Peyer's patch (tissue), 4 donors: ENCODE data around the gene MIA. TPM values are rescaled to one million over a fixed set of nuclear protein-coding genes. Genes with fewer than 3 reads are reported as not detected.

Experiments
- DNase-seq, 3 donors: peaks; one replicate each; pipeline ENCODE4 v3.0.0-alpha.2; 2017 to 2019
- H3K27ac ChIP-seq, 4 donors: fragments of 200-600 bp; sonication (generic); one replicate each; pipeline ENCODE4 v1.5.1; 2016 to 2019
- H3K27me3 ChIP-seq, 2 donors: fragments of 200-600 bp; sonication (generic); one replicate each; pipeline ENCODE4 v1.5.1; 2019
- H3K36me3 ChIP-seq, 3 donors: fragments of 200-600 bp; sonication (generic); one replicate each; pipeline ENCODE4 v1.5.1; 2016 to 2019
- H3K4me1 ChIP-seq, 4 donors: fragments of 200-600 bp; sonication (generic); one replicate each; pipeline ENCODE4 v1.5.1; 2016 to 2019
- H3K4me3 ChIP-seq, 4 donors: fragments of 200-600 bp; sonication (generic); 1 replicate in 3 of 4; 2 replicates in 1 of 4; pipeline ENCODE4 v1.5.1; 2016 to 2019; ENCODE audit warnings: mild to moderate bottlenecking in 1 of 4
- H3K9me3 ChIP-seq, 4 donors: fragments of 200-600 bp; sonication (generic); one replicate each; pipeline ENCODE4 v1.5.1; 2016 to 2019; ENCODE audit warnings: mild to moderate bottlenecking in 1 of 4
- CTCF ChIP-seq, 6 experiments: fragments of 450-650 bp in 4 of 6; fragments of 200-600 bp in 2 of 6; sonication (generic) in 1 of 6; IDR thresholded peaks; one replicate each; pipeline ENCODE4 v1.5.1; 2017 to 2019; ENCODE audit warnings: antibody characterized with exemption in 6 of 6, mild to moderate bottlenecking in 3 of 6, moderate library complexity in 1 of 6
- POLR2A ChIP-seq, 2 donors: fragments of 450-650 bp; IDR thresholded peaks; one replicate each; pipeline ENCODE4 v1.5.1; 2017; ENCODE audit warnings: antibody characterized with exemption in 2 of 2, mild to moderate bottlenecking in 2 of 2, moderate library complexity in 2 of 2
- total RNA-seq, 4 donors: library from RNA; depleted of rRNA; stranded (reverse); fragments of >200 nt; gene quantifications; one replicate each; pipeline ENCODE4 v1.1.0, GENCODE V29; 2016

MIA gene
- total RNA-seq, 4 donors from 2014 or later = 4.0 TPM; not detected in 3

DNA sequence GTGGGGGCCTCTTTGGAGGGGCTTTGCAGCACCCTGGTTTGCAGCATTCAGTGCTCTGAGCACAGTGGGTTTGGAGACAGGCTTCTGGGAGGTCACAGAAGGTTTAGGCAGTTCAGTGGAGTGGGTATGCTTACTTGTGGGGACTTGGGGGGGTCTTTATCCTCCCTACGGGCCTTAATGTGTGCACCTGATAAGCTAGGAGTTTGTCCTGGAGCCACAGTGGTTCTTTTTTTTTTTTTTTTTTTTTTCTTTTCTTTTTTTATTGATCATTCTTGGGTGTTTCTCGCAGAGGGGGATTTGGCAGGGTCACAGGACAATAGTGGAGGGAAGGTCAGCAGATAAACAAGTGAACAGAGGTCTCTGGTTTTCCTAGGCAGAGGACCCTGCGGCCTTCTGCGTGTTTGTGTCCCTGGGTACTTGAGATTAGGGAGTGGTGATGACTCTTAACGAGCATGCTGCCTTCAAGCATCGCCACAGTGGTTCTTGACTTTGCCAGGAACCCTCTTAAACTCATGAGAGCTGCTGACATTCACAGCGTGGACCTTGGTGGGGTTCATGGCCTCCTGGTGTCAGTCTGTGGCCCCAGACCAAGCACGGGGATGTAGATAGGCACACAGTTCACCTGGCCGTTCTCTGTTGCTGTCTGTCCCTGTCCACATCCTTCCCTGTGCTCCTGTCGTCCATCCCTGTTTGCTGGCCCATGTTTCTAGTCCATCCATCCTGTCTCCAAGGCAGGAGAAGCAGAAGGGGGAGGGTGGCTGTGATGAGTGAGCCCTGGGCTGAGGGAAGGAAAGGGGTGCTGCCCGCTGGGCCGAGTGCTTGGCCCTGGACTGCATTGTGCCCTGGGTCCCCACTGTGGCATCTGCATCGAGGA, 26.3 kb downstream of the MIA start:
- no peaks in the 10 kb centered on the region for H3K27me3 ChIP-seq
- H3K36me3 ChIP-seq = peaks cover 0 to 12% (median 0%) of the 10 kb centered on the region in 3 donors
- no peak for TF ChIP-seq CTCF (IDR thresholded peaks at IDR 0.05)
- no peak for TF ChIP-seq POLR2A (IDR thresholded peaks at IDR 0.05)
- H3K4me1 ChIP-seq = peaks cover 31 to 76% (median 66%) of the 10 kb centered on the region in 4 donors
- H3K9me3 ChIP-seq = no peaks in the 10 kb centered on the region
- DNase-seq = no peak
- peak overlapping the region in 3 of 4 donors; percentile 21 to 98 (median 28) for H3K4me3 ChIP-seq
- H3K27ac ChIP-seq = peak overlapping the region; percentile 70 to 98 (median 78)

GRCh38 chr19:40802300-40803169, 27.2 kb downstream of the MIA start:
- Histone ChIP-seq H3K27ac (peak overlapping the region; percentile 70 to 98 (median 78)), H3K4me1 (peaks cover 31 to 82% (median 71%) of the 10 kb centered on the region in 4 donors), H3K36me3 (peaks cover 0 to 19% (median 0%) of the 10 kb centered on the region in 3 donors), H3K9me3 (no peaks in the 10 kb centered on the region), H3K4me3 (peak overlapping the region in 3 of 4 donors; percentile 21 to 31 (median 28)), H3K27me3 (no peaks in the 10 kb centered on the region)
- no peak for TF ChIP-seq POLR2A (IDR thresholded peaks at IDR 0.05)
- TF ChIP-seq CTCF (IDR thresholded peaks at IDR 0.05) = no peak
- peak; percentile 50 to 76 (median 74) for DNase-seq

GRCh38 chr19:40803170-40803856, 28.0 kb downstream of the MIA start:
- Histone ChIP-seq H3K4me3 (peak overlapping the region in 2 of 4 donors; percentile 17 to 31), H3K36me3 (peaks cover 0 to 27% (median 0%) of the 10 kb centered on the region in 3 donors), H3K27ac (peak overlapping the region; percentile 70 to 98 (median 78)), H3K27me3 (no peaks in the 10 kb centered on the region), H3K9me3 (no peaks in the 10 kb centered on the region), H3K4me1 (peaks cover 31 to 79% (median 67%) of the 10 kb centered on the region in 4 donors)
- DNase-seq = no peak
- TF ChIP-seq CTCF (IDR thresholded peaks at IDR 0.05) = no peak
- TF ChIP-seq POLR2A (IDR thresholded peaks at IDR 0.05) = peak in 1 of 2 donors; percentile 17

DNA sequence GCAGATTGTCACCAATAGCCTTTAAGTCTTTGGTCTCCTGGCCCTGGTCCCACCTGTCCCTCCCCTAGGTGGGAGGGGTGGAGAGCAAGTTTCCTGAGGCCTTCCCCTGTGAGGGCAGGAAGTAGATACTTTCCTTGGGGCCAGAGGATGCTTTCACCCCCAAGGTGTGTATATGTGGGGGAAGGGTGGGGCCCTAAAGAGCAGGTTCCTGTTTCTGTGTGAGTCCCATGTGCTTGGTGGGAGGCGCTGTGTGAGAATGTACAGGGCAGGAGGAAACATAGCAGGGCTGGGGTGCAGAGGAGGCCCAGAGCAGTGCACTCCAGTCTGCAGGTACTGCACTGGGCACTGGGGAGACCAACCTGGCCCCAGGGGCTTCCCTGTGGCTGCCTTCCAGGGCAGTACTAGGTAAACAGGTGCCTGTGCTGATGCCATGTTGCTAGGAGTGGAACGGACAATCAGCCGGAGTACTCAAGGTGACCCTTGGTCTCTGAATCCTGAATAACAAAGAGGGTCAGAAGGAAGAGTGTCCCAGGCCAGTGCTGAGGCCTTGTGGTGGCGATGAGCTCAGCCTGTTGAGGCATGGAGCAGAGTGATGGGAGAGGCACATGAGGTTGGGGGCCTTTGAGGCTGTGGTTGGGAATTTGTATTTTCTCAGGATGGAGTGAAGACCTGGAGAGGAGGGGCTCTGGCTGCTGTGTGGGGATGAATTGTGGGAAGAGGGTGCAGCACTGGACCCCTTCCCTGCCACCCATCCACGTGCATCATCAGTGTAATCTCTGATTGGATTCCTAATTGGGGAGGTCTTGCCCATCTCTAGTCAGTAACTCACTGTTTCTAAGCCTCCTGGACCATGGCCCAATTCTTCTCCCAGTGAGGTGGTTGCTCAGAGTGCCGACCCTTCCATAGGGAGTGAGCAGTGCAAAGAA, 28.8 kb downstream of the MIA start:
- Histone ChIP-seq H3K36me3 (peaks cover 0 to 34% (median 0%) of the 10 kb centered on the region in 3 donors), H3K27ac (peak overlapping the region; percentile 70 to 98 (median 78)), H3K4me1 (peaks cover 31 to 86% (median 67%) of the 10 kb centered on the region in 4 donors), H3K4me3 (no peak overlapping the region), H3K27me3 (no peaks in the 10 kb centered on the region), H3K9me3 (no peaks in the 10 kb centered on the region)
- DNase-seq = peak; percentile 72 to 93 (median 90)
- TF ChIP-seq POLR2A (IDR thresholded peaks at IDR 0.05) (peak in 1 of 2 donors; percentile 0), CTCF (IDR thresholded peaks at IDR 0.05) (no peak)
